SK-N-SH (cell line): ENCODE data around the gene BMPR1B. TPM values are rescaled to one million over a fixed set of nuclear protein-coding genes. Genes with fewer than 3 reads are reported as not detected.

ENCODE experiments used
- CTCF ChIA-PET: fragments of 300-600, 350-600 bp; formaldehyde crosslinking; extraction: SDS; loops from one replicate; lab custom pipeline; 2021; lab: Yijun Ruan, JAX
- POLR2A ChIA-PET: fragments of 350-600 bp; sonication (Branson Sonifier 250); formaldehyde crosslinking; extraction: SDS; loops from one replicate; lab custom pipeline; 2020; ENCODE audit warnings: antibody characterized with exemption, inconsistent platforms; lab: Yijun Ruan, JAX
- DNase-seq: peaks from one replicate; pipeline ENCODE4 v3.0.0; 2012
- H2AFZ ChIP-seq: fragments of 200-600 bp; sonication (generic); 2 replicates; pipeline ENCODE4 v1.8.1; 2016; ENCODE audit warnings: antibody characterized with exemption, mild to moderate bottlenecking, low read depth
- H3F3A ChIP-seq: fragments of 200-600 bp; sonication (generic); replicated peaks from 2 replicates; pipeline ENCODE3; 2016; ENCODE audit warnings: antibody characterized with exemption, mild to moderate bottlenecking; ENCODE audit not compliant: insufficient read depth
- H3K27ac ChIP-seq, 2 experiments: fragments of 200-500 bp in 1 of 2; fragments of 200-600 bp in 1 of 2; sonication (Bioruptor generic) in 1 of 2; sonication (generic), shearing (Covaris generic) in 1 of 2; 2 replicates each; pipeline versions ENCODE4 v1.5.1 to v1.6.1; 2014 to 2016; ENCODE audit warnings: low read depth in 2 of 2, inconsistent platforms in 1 of 2, low read length in 1 of 2, mild to moderate bottlenecking in 1 of 2, mixed read lengths in 1 of 2
- H3K27me3 ChIP-seq: fragments of 200-600 bp; sonication (generic), shearing (Covaris generic); 2 replicates; pipeline ENCODE4 v1.6.1; 2016; ENCODE audit warnings: mixed run types; ENCODE audit not compliant: insufficient read depth
- H3K36me3 ChIP-seq, 2 experiments: fragments of 200-500 bp in 1 of 2; fragments of 200-600 bp in 1 of 2; sonication (Bioruptor generic) in 1 of 2; sonication (generic) in 1 of 2; replicated peaks in 1 of 2; 2 replicates each; pipeline versions ENCODE3 to v1.5.1; 2014 to 2016; ENCODE audit warnings: low read length in 1 of 2, mild to moderate bottlenecking in 1 of 2; ENCODE audit not compliant: insufficient read depth in 2 of 2, control insufficient read depth in 1 of 2
- H3K4me1 ChIP-seq, 2 experiments: fragments of 200-500 bp in 1 of 2; fragments of 200-600 bp in 1 of 2; sonication (Bioruptor generic) in 1 of 2; sonication (generic), shearing (Covaris generic) in 1 of 2; 2 replicates each; pipeline versions ENCODE4 v1.5.1 to v1.6.1; 2014 to 2016; ENCODE audit warnings: low read depth in 1 of 2, low read length in 1 of 2, mixed run types in 1 of 2; ENCODE audit not compliant: insufficient read depth in 2 of 2, control insufficient read depth in 1 of 2
- H3K4me2 ChIP-seq: fragments of 200-600 bp; sonication (generic), shearing (Covaris generic); 2 replicates; pipeline ENCODE4 v1.6.1; 2017; ENCODE audit warnings: mixed run types
- H3K4me3 ChIP-seq, 2 experiments: fragments of 200-500 bp in 1 of 2; fragments of 200-600 bp in 1 of 2; sonication (Bioruptor generic) in 1 of 2; sonication (generic), shearing (Covaris generic) in 1 of 2; 2 replicates each; pipeline versions ENCODE4 v1.5.1 to v1.8.1; 2014 to 2016; ENCODE audit warnings: low read depth in 2 of 2, inconsistent platforms in 1 of 2, low read length in 1 of 2, mild to moderate bottlenecking in 1 of 2, mixed read lengths in 1 of 2, moderate library complexity in 1 of 2
- H3K79me2 ChIP-seq: fragments of 200-600 bp; sonication (generic); 2 replicates; pipeline ENCODE4 v1.8.1; 2017; ENCODE audit warnings: mild to moderate bottlenecking; ENCODE audit not compliant: insufficient read depth
- H3K9ac ChIP-seq: fragments of 200-600 bp; sonication (generic); 2 replicates; pipeline ENCODE4 v1.6.1; 2017; ENCODE audit warnings: mixed run types
- H3K9me2 ChIP-seq: fragments of 200-600 bp; sonication (generic); 2 replicates; pipeline ENCODE4 v1.6.1; 2017; ENCODE audit warnings: mixed run types
- H3K9me3 ChIP-seq: fragments of 200-600 bp; sonication (generic); 2 replicates; pipeline ENCODE4 v1.6.1; 2017; ENCODE audit warnings: mixed run types, mild to moderate bottlenecking, moderate library complexity
- H4K20me1 ChIP-seq: fragments of 200-600 bp; sonication (generic); 2 replicates; pipeline ENCODE4 v1.6.1; 2017; ENCODE audit warnings: mild to moderate bottlenecking, mixed run types; ENCODE audit not compliant: insufficient read depth
- ELF1 ChIP-seq: IDR thresholded peaks from 2 replicates; pipeline ENCODE4 v1.4.0; 2012
- EZH2phosphoT487 ChIP-seq: fragments of 200-600 bp; sonication (generic); IDR thresholded peaks from 2 replicates; pipeline ENCODE4 v1.6.1; 2017; ENCODE audit warnings: low read depth, mixed run types, mild to moderate bottlenecking, antibody characterized with exemption, moderate library complexity, borderline replicate concordance
- FOSL2 ChIP-seq: IDR thresholded peaks from 2 replicates; pipeline ENCODE4 v1.4.0; 2012; ENCODE audit warnings: low read depth, mild to moderate bottlenecking, moderate library complexity, borderline replicate concordance
- FOXJ3 ChIP-seq: sonication (generic); formaldehyde crosslinking; IDR thresholded peaks from 2 replicates; pipeline ENCODE4 v1.5.1; 2020; ENCODE audit warnings: mild to moderate bottlenecking, missing genetic modification reagents
- GATA2 ChIP-seq: sonication (generic); formaldehyde crosslinking; IDR thresholded peaks from 2 replicates; pipeline ENCODE4 v1.5.0; 2020; ENCODE audit warnings: mild to moderate bottlenecking, missing genetic modification reagents
- MAX ChIP-seq: IDR thresholded peaks from 2 replicates; pipeline ENCODE4 v1.4.0; 2012; ENCODE audit warnings: low read depth
- MEF2A ChIP-seq: IDR thresholded peaks from 2 replicates; pipeline ENCODE4 v1.4.0; 2012; ENCODE audit warnings: low read depth, borderline replicate concordance
- NFIC ChIP-seq: IDR thresholded peaks from 2 replicates; pipeline ENCODE4 v1.4.0; 2012; ENCODE audit warnings: borderline replicate concordance
- NRF1 ChIP-seq: IDR thresholded peaks from 2 replicates; pipeline ENCODE4 v1.6.1; 2012; ENCODE audit warnings: low read depth, mild to moderate bottlenecking, low read length
- RCOR1 ChIP-seq: fragments of 150-350 bp; IDR thresholded peaks from 2 replicates; pipeline ENCODE4 v1.6.1; 2017; ENCODE audit warnings: antibody characterized with exemption, low read length
- REST ChIP-seq: IDR thresholded peaks from 2 replicates; pipeline ENCODE4 v1.6.1; 2012; ENCODE audit warnings: mild to moderate bottlenecking, low read depth, low read length, moderate library complexity
- SIN3A ChIP-seq: IDR thresholded peaks from 2 replicates; pipeline ENCODE4 v1.6.1; 2012; ENCODE audit warnings: low read depth, mild to moderate bottlenecking, low read length, moderate library complexity, borderline replicate concordance
- TEAD4 ChIP-seq: IDR thresholded peaks from 2 replicates; pipeline ENCODE4 v1.4.0; 2012; ENCODE audit warnings: mild to moderate bottlenecking, borderline replicate concordance; ENCODE audit not compliant: insufficient read depth
- YY1 ChIP-seq: IDR thresholded peaks from 2 replicates; pipeline ENCODE4 v1.4.0; 2012; ENCODE audit warnings: low read depth, mild to moderate bottlenecking
- WGBS: methylation state at CpG from one replicate; pipeline ENCODE4 v1.1.6; 2017; ENCODE audit warnings: low lambda C conversion rate; 5-methylcytosine and 5-hydroxymethylcytosine counted together
- polyA plus RNA-seq, 3 experiments: library from polyadenylated mRNA; depleted of rRNA; stranded (reverse); fragments of >200 nt; gene quantifications; 2 replicates each; pipeline ENCODE4 v1.2.3, GENCODE V29; 2012
- TF ChIP-seq, protein P1 (sequence below): fragments of 150-350 bp; IDR thresholded peaks from 2 replicates; pipeline ENCODE4 v1.6.1; 2016; ENCODE audit warnings: mild to moderate bottlenecking, low read depth, low read length
- TF ChIP-seq, protein P2 (sequence below): fragments of 150-350 bp; IDR thresholded peaks from 2 replicates; pipeline ENCODE4 v1.6.1; 2017; ENCODE audit warnings: antibody characterized with exemption, low read length, low read depth, borderline replicate concordance

Gene BMPR1B
- polyA plus RNA-seq, 1 of the 3 experiments (the other 2 are of a cell fraction): 0.16 TPM

- TF ChIP-seq EZH2phosphoT487 (no peak), GATA2 (CRISPR knock-in tag) (0 out of 2 replicates have a peak, but pooled peaks have one; percentile 5)
- TF ChIP-seq, protein P1, sequence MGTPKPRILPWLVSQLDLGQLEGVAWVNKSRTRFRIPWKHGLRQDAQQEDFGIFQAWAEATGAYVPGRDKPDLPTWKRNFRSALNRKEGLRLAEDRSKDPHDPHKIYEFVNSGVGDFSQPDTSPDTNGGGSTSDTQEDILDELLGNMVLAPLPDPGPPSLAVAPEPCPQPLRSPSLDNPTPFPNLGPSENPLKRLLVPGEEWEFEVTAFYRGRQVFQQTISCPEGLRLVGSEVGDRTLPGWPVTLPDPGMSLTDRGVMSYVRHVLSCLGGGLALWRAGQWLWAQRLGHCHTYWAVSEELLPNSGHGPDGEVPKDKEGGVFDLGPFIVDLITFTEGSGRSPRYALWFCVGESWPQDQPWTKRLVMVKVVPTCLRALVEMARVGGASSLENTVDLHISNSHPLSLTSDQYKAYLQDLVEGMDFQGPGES: no peak
- TF ChIP-seq, protein P2, sequence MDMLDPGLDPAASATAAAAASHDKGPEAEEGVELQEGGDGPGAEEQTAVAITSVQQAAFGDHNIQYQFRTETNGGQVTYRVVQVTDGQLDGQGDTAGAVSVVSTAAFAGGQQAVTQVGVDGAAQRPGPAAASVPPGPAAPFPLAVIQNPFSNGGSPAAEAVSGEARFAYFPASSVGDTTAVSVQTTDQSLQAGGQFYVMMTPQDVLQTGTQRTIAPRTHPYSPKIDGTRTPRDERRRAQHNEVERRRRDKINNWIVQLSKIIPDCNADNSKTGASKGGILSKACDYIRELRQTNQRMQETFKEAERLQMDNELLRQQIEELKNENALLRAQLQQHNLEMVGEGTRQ: no peak
- ChIA-PET POLR2A (no interaction called here), CTCF (interaction anchor here (0.7 to 1.5 kb wide), 7 partner anchors 8 to 94 kb away, joined by 3 to 5 read pairs (median 3); no protein-coding TSS in a partner anchor)
- no peaks in the 10 kb centered on the region for H3K9me3 ChIP-seq
- no peak overlapping the region for H3K4me2 ChIP-seq
- H3K79me2 ChIP-seq: no peaks in the 10 kb centered on the region
- H3K9me2 ChIP-seq: peaks cover 3% of the 10 kb centered on the region; the same call in 1 of the 2 replicates
- H3K36me3 ChIP-seq: no peaks in the 10 kb centered on the region
- H3K27me3 ChIP-seq: no peaks in the 10 kb centered on the region
- no peaks in the 10 kb centered on the region for H4K20me1 ChIP-seq
- no peak overlapping the region for H3K4me3 ChIP-seq
- 77% methylated on average over 3 of the region's 3 CpGs for WGBS
- no peak overlapping the region for H3K9ac ChIP-seq
- no peak overlapping the region for H2AFZ ChIP-seq
- DNase-seq: peak; percentile 26
- no peaks in the 10 kb centered on the region for H3F3A ChIP-seq
- H3K27ac ChIP-seq: peak overlapping the region in 1 of 2 experiments; percentile 34; a peak in 1 of 4 replicates
- peaks cover 0 to 6% of the 10 kb centered on the region in 2 experiments; a peak in 2 of 4 replicates for H3K4me1 ChIP-seq
Observed at GRCh38 chr4:94856030-94856429, 98.3 kb downstream of the BMPR1B start.

DNA sequence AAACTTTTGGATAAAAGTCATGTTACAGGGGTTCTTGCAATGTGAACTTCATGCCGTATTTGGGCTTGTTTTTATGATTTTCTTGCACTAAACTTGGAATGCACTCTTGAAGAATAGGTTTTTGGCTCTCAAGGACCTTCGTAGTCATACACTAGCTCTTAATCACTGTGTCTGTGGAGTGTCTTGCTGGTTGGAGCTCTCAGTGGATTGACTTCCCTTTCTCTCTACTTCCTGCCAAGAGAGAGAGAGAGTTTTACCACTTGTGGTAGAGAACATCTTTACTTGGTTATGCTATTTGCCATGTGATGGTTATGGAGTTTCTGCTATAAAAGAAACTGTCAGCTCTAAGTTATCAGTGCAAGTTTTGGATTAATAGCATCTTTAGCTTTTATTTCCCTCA is 112.4 kb downstream of the BMPR1B start:
- Histone ChIP-seq H3K9me3 (no peaks in the 10 kb centered on the region), H3K4me1 (peaks cover 0 to 9% of the 10 kb centered on the region in 2 experiments; a peak in 2 of 4 replicates), H3K9me2 (no peaks in the 10 kb centered on the region), H3K27me3 (no peaks in the 10 kb centered on the region), H3K4me3 (no peak overlapping the region), H3K27ac (peak overlapping the region in 1 of 2 experiments; percentile 76; a peak in 2 of 4 replicates), H3F3A (no peaks in the 10 kb centered on the region), H2AFZ (no peak overlapping the region), H3K4me2 (no peak overlapping the region), H3K9ac (no peak overlapping the region), H3K79me2 (no peaks in the 10 kb centered on the region), H3K36me3 (no peaks in the 10 kb centered on the region), H4K20me1 (no peaks in the 10 kb centered on the region)
- 82% methylated on average over 2 of the region's 2 CpGs for WGBS
- DNase-seq: no peak
- POLR2A ChIA-PET: no interaction called here
- CTCF ChIA-PET: interaction anchor here (1.7 kb wide), 1 partner anchor 249 kb away, joined by 5 read pairs; no protein-coding TSS in a partner anchor
- TF ChIP-seq TEAD4 (no peak), EZH2phosphoT487 (no peak), SIN3A (no peak), ELF1 (no peak), NFIC (no peak), FOSL2 (no peak), MAX (no peak), FOXJ3 (CRISPR knock-in tag) (no peak), RCOR1 (no peak), REST (no peak), MEF2A (no peak), NRF1 (no peak), YY1 (no peak)
- TF ChIP-seq, protein P2: no peak
